Cardiac muscle cell (in vitro differentiated cells and primary cell): Measurements from ENCODE around the gene MYH13. TPM values are rescaled to one million over a fixed set of nuclear protein-coding genes. Genes with fewer than 3 reads are reported as not detected.

ENCODE experiments used
- DNase-seq, 2 donors: peaks; one replicate each; pipeline versions ENCODE4 v3.0.0 to v3.0.0-alpha.2; 2010 to 2017; ENCODE audit warnings: low read depth in 1 of 2, low spot score in 1 of 2
- H3K27ac ChIP-seq: fragments of 200-600 bp; sonication (generic); 2 replicates; pipeline ENCODE4 v1.5.1; 2016
- H3K27me3 ChIP-seq: fragments of 200-600 bp; sonication (generic); 2 replicates; pipeline ENCODE4 v1.6.0; 2016; ENCODE audit warnings: control low read depth
- H3K36me3 ChIP-seq: fragments of 200-600 bp; sonication (generic); 2 replicates; pipeline ENCODE4 v1.5.1; 2016; ENCODE audit warnings: control low read depth
- H3K4me1 ChIP-seq: fragments of 200-600 bp; sonication (generic); 2 replicates; pipeline ENCODE4 v1.8.1; 2017; ENCODE audit warnings: low read depth, mild to moderate bottlenecking, mixed run types
- H3K4me3 ChIP-seq: fragments of 200-600 bp; sonication (generic); 2 replicates; pipeline ENCODE4 v1.5.1; 2016; ENCODE audit warnings: mild to moderate bottlenecking
- H3K9me3 ChIP-seq: fragments of 200-600 bp; sonication (generic); 2 replicates; pipeline ENCODE4 v1.5.1; 2017; ENCODE audit warnings: low read depth, mild to moderate bottlenecking, control low read depth
- polyA plus RNA-seq: library from polyadenylated mRNA; unstranded; fragments of >200 nt; fragmentation: Nextera tagmentation; extraction: Ambion mirVana; gene quantifications from 2 replicates; pipeline ENCODE4 v1.2.1, GENCODE V29; 2016
- total RNA-seq: library from RNA; depleted of rRNA; stranded (reverse); fragments of >200 nt; gene quantifications from 2 replicates; pipeline ENCODE4 v1.2.3, GENCODE V29; 2016
- TF ChIP-seq, protein P1 (sequence below): IDR thresholded peaks from 2 replicates; pipeline ENCODE4 v1.5.1; 2012; ENCODE audit warnings: low read depth, mild to moderate bottlenecking, low read length

The MYH13 gene
- total and polyA plus RNA-seq, 2 experiments from 2014 or later = 0.09 TPM; not detected in 1

DNA sequence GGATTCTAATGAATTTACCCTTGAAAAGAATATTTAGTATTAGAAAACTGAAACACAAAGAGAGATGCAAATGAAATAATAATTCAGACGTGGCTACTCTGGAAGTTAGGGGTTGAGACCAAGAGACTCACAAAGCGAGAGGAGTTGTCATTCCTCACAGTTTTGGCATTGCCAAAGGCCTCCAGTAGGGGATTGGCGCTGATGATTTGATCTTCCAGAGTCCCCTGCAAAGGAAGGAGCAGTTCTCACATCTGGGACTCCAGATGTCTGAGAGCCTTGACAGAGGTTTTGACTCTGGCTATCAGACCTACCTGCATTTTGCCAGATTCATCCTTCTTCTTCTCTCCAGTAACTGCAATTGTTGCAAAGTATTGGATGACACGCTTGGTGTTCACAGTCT lies 42.4 kb upstream of the MYH13 start:
- Histone ChIP-seq H3K36me3 (no peaks in the 10 kb centered on the region), H3K27me3 (no peaks in the 10 kb centered on the region), H3K4me3 (no peak overlapping the region), H3K4me1 (no peaks in the 10 kb centered on the region), H3K9me3 (no peaks in the 10 kb centered on the region), H3K27ac (no peak overlapping the region)
- no peak for DNase-seq
- TF ChIP-seq, protein P1, sequence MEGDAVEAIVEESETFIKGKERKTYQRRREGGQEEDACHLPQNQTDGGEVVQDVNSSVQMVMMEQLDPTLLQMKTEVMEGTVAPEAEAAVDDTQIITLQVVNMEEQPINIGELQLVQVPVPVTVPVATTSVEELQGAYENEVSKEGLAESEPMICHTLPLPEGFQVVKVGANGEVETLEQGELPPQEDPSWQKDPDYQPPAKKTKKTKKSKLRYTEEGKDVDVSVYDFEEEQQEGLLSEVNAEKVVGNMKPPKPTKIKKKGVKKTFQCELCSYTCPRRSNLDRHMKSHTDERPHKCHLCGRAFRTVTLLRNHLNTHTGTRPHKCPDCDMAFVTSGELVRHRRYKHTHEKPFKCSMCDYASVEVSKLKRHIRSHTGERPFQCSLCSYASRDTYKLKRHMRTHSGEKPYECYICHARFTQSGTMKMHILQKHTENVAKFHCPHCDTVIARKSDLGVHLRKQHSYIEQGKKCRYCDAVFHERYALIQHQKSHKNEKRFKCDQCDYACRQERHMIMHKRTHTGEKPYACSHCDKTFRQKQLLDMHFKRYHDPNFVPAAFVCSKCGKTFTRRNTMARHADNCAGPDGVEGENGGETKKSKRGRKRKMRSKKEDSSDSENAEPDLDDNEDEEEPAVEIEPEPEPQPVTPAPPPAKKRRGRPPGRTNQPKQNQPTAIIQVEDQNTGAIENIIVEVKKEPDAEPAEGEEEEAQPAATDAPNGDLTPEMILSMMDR = no peak

DNA sequence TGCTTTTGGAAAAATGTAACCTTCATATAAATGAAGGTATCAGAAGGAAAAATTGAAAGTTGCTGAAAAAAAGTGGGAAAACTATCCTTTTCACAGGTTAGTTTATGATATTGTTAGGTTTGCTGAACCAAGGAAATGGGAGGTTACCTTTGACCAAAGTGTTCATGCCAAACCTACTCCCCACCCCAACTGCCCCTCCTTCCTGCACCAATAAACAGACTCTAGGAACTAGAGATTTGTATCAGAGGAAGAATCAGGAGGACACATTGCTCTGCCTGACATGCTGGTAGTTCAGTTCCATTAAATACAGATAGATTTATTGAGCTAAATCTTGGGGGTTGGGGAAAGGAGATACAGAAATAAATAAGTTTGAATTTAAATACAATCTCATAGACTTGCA lies 30.8 kb upstream of the MYH13 start:
- Histone ChIP-seq H3K36me3 (no peaks in the 10 kb centered on the region), H3K27me3 (no peaks in the 10 kb centered on the region), H3K4me3 (no peak overlapping the region), H3K27ac (no peak overlapping the region), H3K4me1 (no peaks in the 10 kb centered on the region), H3K9me3 (no peaks in the 10 kb centered on the region)
- DNase-seq = no peak
- TF ChIP-seq, protein P1 = no peak

DNA sequence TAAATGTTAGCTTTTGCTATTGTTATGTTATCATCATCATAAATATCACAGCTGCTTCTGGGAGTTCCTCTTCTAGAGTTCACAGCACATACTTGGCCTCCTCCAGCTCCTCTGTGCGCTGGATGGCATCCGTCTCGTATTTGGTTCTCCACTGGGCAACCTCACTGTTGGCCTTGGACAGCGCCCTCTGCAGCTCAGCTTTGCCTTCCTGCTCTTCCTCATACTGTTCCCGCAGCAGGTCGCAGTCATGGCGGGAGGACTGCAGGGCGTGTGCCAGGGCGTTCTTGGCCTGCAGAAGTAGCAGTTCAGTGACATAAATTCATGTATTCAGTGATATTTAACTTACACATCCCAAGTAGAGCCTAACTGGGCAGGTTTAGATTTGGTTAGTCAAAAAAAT lies 25.5 kb upstream of the MYH13 start:
- Histone ChIP-seq H3K4me3 (no peak overlapping the region), H3K27me3 (no peaks in the 10 kb centered on the region), H3K27ac (no peak overlapping the region), H3K9me3 (no peaks in the 10 kb centered on the region), H3K4me1 (no peaks in the 10 kb centered on the region), H3K36me3 (no peaks in the 10 kb centered on the region)
- TF ChIP-seq, protein P1 = no peak
- no peak for DNase-seq

DNA sequence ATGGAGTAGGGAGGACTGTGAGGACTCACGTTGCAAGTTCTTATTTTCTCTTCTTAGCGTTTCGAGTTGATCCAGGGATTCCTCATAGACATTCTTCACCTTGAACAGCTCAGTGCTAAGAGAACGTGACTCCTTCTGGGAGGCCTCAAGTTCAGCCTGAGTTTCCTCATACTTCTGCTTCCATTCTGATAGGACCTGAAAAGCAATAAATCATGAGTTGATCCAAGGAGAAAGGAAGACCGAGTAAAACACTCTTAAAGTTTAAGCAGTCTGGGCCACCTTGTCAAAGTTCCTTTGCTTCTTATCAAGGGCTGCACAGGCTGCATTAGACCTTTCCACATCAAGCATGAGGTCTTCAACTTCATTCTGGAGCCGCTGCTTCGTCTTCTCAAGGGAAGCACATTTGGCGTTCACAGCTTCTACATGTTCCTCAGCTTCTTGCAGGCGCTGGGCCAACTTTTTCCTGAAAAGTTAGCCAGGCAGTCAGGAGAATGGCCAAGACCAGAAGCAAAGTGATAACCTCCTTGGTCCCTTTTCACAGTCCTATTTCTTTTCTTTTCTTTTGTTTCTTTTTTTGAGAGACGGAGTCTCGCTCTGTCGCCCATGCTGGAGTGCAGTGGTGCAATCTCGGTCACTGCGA lies 23.8 kb upstream of the MYH13 start:
- no peak overlapping the region for H3K4me3 ChIP-seq
- no peaks in the 10 kb centered on the region for H3K27me3 ChIP-seq
- no peaks in the 10 kb centered on the region for H3K36me3 ChIP-seq
- TF ChIP-seq, protein P1 = no peak
- H3K27ac ChIP-seq = no peak overlapping the region
- H3K4me1 ChIP-seq = no peaks in the 10 kb centered on the region
- H3K9me3 ChIP-seq = no peaks in the 10 kb centered on the region
- peak in 1 of 2 donors; percentile 12 for DNase-seq

DNA sequence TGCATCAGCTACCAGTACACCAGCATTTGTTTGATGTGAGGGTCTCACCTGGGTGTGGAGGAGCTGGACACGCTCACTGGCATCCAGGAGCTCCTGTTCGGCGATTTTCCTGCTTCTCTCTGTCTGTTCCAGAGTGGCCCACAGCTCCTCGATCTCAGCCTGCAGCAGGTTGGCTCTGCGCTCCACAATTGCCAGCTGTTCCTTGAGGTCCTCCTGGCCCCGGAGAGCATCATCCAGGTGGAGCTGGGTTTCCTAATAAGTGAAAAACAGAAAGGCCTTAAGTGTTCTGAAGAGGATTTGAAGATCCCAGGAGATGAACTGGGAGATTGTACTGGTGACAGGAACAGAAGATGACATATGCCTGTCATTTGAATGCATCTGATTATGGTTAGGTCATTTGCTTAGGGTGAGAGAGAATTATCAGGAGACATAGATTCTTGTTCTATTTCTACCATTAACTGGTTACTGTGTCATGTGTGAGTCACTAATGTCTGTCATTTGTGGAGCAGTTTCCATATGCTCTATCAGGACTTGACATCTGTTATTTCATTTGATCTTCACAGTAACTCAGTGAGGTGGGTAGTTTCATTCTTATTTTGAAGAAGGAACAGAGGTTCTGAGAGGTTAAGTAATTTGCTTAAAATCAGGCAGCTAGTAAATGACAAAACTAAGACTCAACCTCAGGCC lies 21.5 kb upstream of the MYH13 start:
- Histone ChIP-seq H3K36me3 (no peaks in the 10 kb centered on the region), H3K4me3 (no peak overlapping the region), H3K27me3 (no peaks in the 10 kb centered on the region), H3K4me1 (no peaks in the 10 kb centered on the region), H3K9me3 (no peaks in the 10 kb centered on the region), H3K27ac (no peak overlapping the region)
- TF ChIP-seq, protein P1 = no peak
- DNase-seq = no peak
